Body of pancreas (tissue), 4 donors: ENCODE measurements around the gene PRDM16. TPM values are rescaled to one million over a fixed set of nuclear protein-coding genes. Genes with fewer than 3 reads are reported as not detected.

ENCODE experiments used
- ATAC-seq: fragments of 150-250 bp; one replicate; pipeline ENCODE4 v1.9.1; 2016
- DNase-seq, 4 donors: peaks; one replicate each; pipeline ENCODE4 v3.0.0-alpha.2; 2019
- H3K27ac ChIP-seq, 4 donors: fragments of 200-600 bp; sonication (generic); 1 replicate in 3 of 4; 2 replicates in 1 of 4; pipeline versions ENCODE4 v1.5.1 to v1.6.1; 2016 to 2019; ENCODE audit warnings: mild to moderate bottlenecking in 1 of 4, mixed read lengths in 1 of 4, moderate library complexity in 1 of 4
- H3K27me3 ChIP-seq, 2 donors: fragments of 200-600 bp; sonication (generic); one replicate each; pipeline ENCODE4 v1.6.0; 2016; ENCODE audit warnings: mild to moderate bottlenecking in 1 of 2
- H3K36me3 ChIP-seq, 2 donors: fragments of 200-600 bp; sonication (generic); replicated peaks in 1 of 2; 2 replicates each; pipeline ENCODE4 v1.5.1; 2016; ENCODE audit warnings: low read depth in 2 of 2; ENCODE audit not compliant: insufficient read depth in 1 of 2
- H3K4me1 ChIP-seq: fragments of 200-600 bp; sonication (generic); one replicate; pipeline ENCODE4 v1.6.0; 2016
- H3K4me3 ChIP-seq, 2 donors: fragments of 200-600 bp; sonication (generic); 1 replicate in 1 of 2; 2 replicates in 1 of 2; pipeline ENCODE4 v1.5.1; 2016 to 2019
- H3K9me3 ChIP-seq, 3 donors: fragments of 200-600 bp; sonication (generic); 1 replicate in 2 of 3; 2 replicates in 1 of 3; pipeline ENCODE4 v1.5.1; 2016
- POLR2A ChIP-seq, 3 donors: fragments of 450-650 bp; IDR thresholded peaks; one replicate each; pipeline ENCODE4 v1.6.1; 2016; ENCODE audit warnings: antibody characterized with exemption in 3 of 3, mild to moderate bottlenecking in 2 of 3
- WGBS, 2 donors: methylation state at CpG; one replicate each; pipeline ENCODE4 v1.1.5; 2017; 5-methylcytosine and 5-hydroxymethylcytosine counted together
- intact Hi-C: fragments of 100-400 bp; cut with DNase I; formaldehyde crosslinking; loops from one replicate; pipeline ENCODE4 v1.15.1; 2023
- total RNA-seq, 2 donors: library from RNA; depleted of rRNA; stranded (reverse); fragments of >200 nt; gene quantifications; one replicate each; pipeline ENCODE4 v1.1.0, GENCODE V29; 2016
- TF ChIP-seq, protein P1 (sequence below), 7 experiments: fragments of 450-650 bp in 4 of 7; fragments of 200-600 bp in 3 of 7; sonication (generic) in 3 of 7; IDR thresholded peaks; one replicate each; pipeline ENCODE4 v1.5.1; 2016 to 2019; ENCODE audit warnings: antibody characterized with exemption in 7 of 7

Gene PRDM16
- total RNA-seq, 2 donors from 2014 or later = 15.2 to 16.6 TPM

DNA sequence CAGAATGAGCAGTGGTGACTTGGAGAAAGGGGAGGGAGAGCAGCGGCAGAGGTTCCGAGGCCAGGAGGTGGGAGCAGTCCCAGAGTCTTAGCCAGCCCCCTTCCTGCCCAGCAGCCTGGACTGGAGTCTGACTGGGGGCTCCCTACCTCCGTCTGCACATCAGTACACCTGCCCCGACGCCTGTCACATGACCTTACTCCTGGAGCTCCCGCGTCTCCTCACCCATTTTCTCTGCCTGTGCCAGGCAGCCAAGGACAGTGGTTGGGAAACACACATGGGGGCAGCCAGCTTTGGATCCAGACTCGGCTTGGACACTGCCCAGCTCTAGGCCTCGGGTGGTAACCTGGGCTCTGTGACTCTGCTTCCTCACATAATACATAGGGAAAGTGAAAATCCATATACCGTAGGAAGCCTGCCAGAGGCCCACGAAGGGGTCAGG is 30.9 kb upstream of the PRDM16 start:
- no peak for TF ChIP-seq POLR2A (IDR thresholded peaks at IDR 0.05)
- TF ChIP-seq, protein P1, sequence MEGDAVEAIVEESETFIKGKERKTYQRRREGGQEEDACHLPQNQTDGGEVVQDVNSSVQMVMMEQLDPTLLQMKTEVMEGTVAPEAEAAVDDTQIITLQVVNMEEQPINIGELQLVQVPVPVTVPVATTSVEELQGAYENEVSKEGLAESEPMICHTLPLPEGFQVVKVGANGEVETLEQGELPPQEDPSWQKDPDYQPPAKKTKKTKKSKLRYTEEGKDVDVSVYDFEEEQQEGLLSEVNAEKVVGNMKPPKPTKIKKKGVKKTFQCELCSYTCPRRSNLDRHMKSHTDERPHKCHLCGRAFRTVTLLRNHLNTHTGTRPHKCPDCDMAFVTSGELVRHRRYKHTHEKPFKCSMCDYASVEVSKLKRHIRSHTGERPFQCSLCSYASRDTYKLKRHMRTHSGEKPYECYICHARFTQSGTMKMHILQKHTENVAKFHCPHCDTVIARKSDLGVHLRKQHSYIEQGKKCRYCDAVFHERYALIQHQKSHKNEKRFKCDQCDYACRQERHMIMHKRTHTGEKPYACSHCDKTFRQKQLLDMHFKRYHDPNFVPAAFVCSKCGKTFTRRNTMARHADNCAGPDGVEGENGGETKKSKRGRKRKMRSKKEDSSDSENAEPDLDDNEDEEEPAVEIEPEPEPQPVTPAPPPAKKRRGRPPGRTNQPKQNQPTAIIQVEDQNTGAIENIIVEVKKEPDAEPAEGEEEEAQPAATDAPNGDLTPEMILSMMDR (IDR thresholded peaks at IDR 0.05) = no peak
- Histone ChIP-seq H3K27me3 (no peaks in the 10 kb centered on the region), H3K4me1 (peaks cover 19% of the 10 kb centered on the region)

DNA sequence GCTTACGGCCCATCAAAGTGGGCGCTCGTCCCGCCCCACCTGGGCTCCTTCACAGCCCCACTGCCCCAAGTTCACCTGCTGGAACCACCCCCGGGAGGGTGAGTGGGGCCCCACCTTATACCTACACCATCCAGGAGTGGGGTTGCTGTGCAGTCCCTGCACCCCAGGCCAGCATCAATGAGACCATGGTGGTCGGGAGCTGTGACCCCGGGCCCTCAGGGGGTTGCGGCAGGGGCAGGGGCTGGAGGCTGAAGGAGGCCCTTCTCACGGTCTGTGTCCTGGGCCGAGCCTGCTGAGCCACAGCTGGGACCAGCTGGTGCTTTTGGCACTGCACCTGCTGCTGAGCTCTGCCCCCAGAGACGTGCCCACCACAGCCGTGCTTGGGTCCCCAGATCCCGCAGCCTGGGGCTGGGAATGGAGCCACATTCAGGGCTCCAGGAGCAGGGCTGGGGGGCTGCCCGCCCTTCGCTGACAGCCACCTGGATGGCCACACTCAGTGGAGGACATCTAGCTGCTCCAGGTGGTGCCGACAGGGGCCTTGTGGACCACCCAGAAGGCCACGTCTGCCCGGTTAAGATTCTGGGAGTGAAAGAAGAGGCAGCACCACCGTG is 30.3 kb upstream of the PRDM16 start:
- WGBS, 2 donors = 78 to 85% methylated on average over 6 to 18 of the region's 19 CpGs
- Histone ChIP-seq H3K36me3 (no peaks in the 10 kb centered on the region), H3K9me3 (no peaks in the 10 kb centered on the region), H3K27me3 (no peaks in the 10 kb centered on the region), H3K27ac (peak overlapping the region in 3 of 4 donors; percentile 56 to 61 (median 60)), H3K4me3 (no peak overlapping the region), H3K4me1 (peaks cover 19% of the 10 kb centered on the region)
- ATAC-seq (no peak), DNase-seq (peak in 1 of 4 donors; percentile 11)
- TF ChIP-seq, protein P1 (IDR thresholded peaks at IDR 0.05) = no peak
- no peak for TF ChIP-seq POLR2A (IDR thresholded peaks at IDR 0.05)
- intact Hi-C loops = no loop called here

More for the DNA sequence above, 30.9 kb upstream of the PRDM16 start:
- peak overlapping the region in 3 of 4 donors; percentile 56 to 61 (median 60) for H3K27ac ChIP-seq
- H3K36me3 ChIP-seq = no peaks in the 10 kb centered on the region
- DNase-seq (peak; percentile 35 to 72 (median 64)), ATAC-seq (peak; percentile 83)
- intact Hi-C loops = no loop called here
- 24 to 36% methylated on average over 11 of the region's 11 CpGs for WGBS, 2 donors
- H3K9me3 ChIP-seq = no peaks in the 10 kb centered on the region
- no peak overlapping the region for H3K4me3 ChIP-seq

DNA sequence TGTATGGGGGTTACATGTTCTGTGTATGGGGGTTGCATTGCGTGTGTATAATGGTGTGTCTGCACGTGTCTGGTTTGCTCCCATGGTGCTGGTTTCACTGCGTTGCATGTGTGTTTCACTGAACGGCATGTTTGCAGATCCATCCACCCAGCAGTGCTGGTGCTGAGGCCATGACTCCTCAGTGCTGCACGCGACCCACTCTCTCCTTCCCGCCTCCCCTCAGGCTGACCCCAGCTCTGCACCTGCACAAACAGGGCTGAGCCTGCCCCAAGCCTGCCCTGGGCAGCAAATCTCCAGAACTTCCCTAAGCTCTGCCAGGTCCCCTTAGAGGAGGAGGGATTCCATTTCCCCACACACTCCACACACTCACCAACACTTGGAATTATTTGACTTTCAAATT is 29.0 kb upstream of the PRDM16 start:
- WGBS, 2 donors = 85 to 90% methylated on average over 5 to 7 of the region's 7 CpGs
- ATAC-seq (no peak), DNase-seq (no peak)
- Histone ChIP-seq H3K27ac (no peak overlapping the region), H3K36me3 (no peaks in the 10 kb centered on the region), H3K27me3 (no peaks in the 10 kb centered on the region), H3K4me3 (no peak overlapping the region), H3K9me3 (no peaks in the 10 kb centered on the region), H3K4me1 (peaks cover 19% of the 10 kb centered on the region)
- no peak for TF ChIP-seq POLR2A (IDR thresholded peaks at IDR 0.05)
- TF ChIP-seq, protein P1 (IDR thresholded peaks at IDR 0.05) = no peak
- intact Hi-C loops = no loop called here

DNA sequence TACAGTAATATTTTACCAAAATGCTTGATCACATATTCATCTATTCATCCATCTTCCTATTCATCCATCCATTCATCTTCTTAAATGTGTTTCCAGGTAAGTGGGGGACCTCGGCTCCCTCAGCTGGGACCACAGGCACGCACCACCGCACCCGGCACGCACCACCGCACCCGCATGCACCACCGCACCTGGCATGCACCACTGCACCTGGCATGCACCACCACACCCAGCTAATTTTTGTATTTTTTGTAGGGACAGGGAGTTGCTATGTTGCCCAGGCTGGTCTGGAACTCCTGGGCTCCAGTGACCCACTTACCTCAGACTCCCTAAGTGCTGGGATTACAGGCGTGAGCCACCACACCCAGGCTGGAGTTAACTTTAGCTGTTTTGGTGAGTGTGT is 26.5 kb upstream of the PRDM16 start:
- H3K36me3 ChIP-seq = no peaks in the 10 kb centered on the region
- ATAC-seq = no peak
- no peaks in the 10 kb centered on the region for H3K27me3 ChIP-seq
- no peak overlapping the region for H3K4me3 ChIP-seq
- no peaks in the 10 kb centered on the region for H3K9me3 ChIP-seq
- no peak for DNase-seq
- intact Hi-C loops = no loop called here
- peaks cover 15% of the 10 kb centered on the region for H3K4me1 ChIP-seq
- H3K27ac ChIP-seq = no peak overlapping the region
- WGBS, 2 donors = 84 to 90% methylated on average over 9 of the region's 9 CpGs
- TF ChIP-seq, protein P1 (IDR thresholded peaks at IDR 0.05) = no peak
- TF ChIP-seq POLR2A (IDR thresholded peaks at IDR 0.05) = no peak

DNA sequence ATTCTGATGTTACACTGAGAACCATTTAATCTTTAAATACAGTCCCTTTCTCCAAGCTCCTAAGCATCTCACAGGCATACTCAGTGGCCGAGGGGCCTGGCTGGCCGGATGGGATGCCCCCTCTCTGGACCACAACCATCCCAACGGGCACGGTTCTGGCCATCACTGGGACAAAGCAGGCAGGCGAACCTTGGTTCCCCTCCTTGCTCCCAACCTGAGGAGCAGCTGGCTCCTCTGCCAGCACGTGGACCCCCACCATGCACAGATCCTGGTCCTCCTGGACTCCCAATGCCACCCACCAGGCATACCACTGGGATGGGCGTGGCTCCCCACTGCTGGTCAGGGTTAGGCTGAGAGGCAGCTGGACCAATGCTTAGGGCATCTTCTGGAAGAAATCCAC is 19.8 kb upstream of the PRDM16 start:
- H3K4me3 ChIP-seq = no peak overlapping the region
- no peak for TF ChIP-seq POLR2A (IDR thresholded peaks at IDR 0.05)
- TF ChIP-seq, protein P1 (IDR thresholded peaks at IDR 0.05) = no peak
- 69 to 71% methylated on average over 3 to 7 of the region's 7 CpGs for WGBS, 2 donors
- ATAC-seq (no peak), DNase-seq (no peak)
- H3K27me3 ChIP-seq = no peaks in the 10 kb centered on the region
- intact Hi-C loops = no loop called here
- no peaks in the 10 kb centered on the region for H3K4me1 ChIP-seq
- H3K27ac ChIP-seq = no peak overlapping the region
- no peaks in the 10 kb centered on the region for H3K36me3 ChIP-seq
- no peaks in the 10 kb centered on the region for H3K9me3 ChIP-seq
